ENCODE data around the gene SPHK2.

The SPHK2 gene

DNA sequence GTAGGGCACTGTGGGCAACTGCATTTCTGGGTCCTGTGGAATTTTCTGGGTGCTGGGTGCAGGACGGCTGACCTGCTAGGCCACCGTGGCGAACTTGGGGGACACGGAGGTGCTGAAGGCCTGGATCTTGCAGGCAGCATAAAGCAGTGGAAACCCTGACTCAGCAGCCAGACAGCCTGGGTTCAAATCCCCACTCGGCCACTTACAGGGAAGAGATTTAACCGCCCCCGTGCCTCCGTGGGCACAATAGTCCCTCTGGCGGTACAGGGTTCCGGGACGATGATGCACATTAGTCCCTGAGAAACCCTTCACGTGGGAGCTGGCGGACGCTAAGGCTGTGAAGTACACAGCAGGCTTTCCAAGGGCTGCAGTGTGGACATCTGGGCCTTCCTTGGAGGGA is 7.4 kb upstream of the SPHK2 start:
- in situ Hi-C loops (cut with HindIII; ENCODE audit: low sequenced_read_pairs) = no loop called here
- no peak for TF ChIP-seq CTCF (IDR thresholded peaks at IDR 0.05; ENCODE audit: low read depth, low read length, missing control alignments)

GRCh38 chr19:48613024-48613851 is 6.1 kb upstream of the SPHK2 start:
- TF ChIP-seq CTCF (IDR thresholded peaks at IDR 0.05; ENCODE audit: low read depth, low read length, missing control alignments) = no peak
- DNase-seq (ENCODE audit: low read depth) = no peak
- in situ Hi-C loops (cut with HindIII; ENCODE audit: low sequenced_read_pairs) = no loop called here
- no peak overlapping the region for H3K4me3 ChIP-seq (ENCODE audit: low read depth, low read length)

More for the DNA sequence above, 7.4 kb upstream of the SPHK2 start:
- H3K4me3 ChIP-seq (ENCODE audit: low read depth, low read length) = no peak overlapping the region
- DNase-seq (ENCODE audit: low read depth) = no peak

DNA sequence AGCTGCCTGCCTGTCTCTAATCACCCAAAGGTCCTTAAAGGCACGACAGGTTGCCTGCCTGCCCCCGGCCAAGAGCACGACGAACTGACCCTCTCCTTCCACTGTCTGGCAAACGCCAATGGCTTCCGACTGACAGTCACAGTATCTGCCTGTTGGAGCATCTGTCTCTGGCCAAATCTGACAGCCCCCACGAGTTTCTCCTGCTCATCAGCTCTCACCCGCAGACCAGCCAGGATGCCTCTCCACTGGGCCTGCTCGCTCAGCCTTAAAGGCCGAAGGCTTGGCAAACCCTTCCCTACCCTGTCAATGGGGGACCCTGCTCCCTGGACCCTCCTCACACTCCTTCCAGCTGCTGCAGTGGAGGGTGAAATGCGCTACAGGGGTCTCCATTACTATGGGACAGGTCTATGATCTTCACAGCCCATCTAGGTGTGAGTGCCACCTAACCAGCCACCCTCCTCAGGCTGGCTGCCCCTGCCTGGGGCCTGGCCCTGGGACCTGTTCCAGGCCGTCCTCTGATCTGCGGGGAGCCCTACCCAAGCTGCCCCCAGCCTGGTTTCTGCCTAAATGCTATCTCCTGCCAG is 5.4 kb upstream of the SPHK2 start:
- no peak for DNase-seq (ENCODE audit: low read depth)
- no peak overlapping the region for H3K4me3 ChIP-seq (ENCODE audit: low read depth, low read length)
- no peak for TF ChIP-seq CTCF (IDR thresholded peaks at IDR 0.05; ENCODE audit: low read depth, low read length, missing control alignments)
- in situ Hi-C loops (cut with HindIII; ENCODE audit: low sequenced_read_pairs) = no loop called here

GRCh38 chr19:48614436-48615230 is 4.7 kb upstream of the SPHK2 start, which contains the start of gene FAM83E:
Gene FAM83E, minus strand, starts transcription at chr19:48615076. Its CDS starts 1,704 bp downstream, at chr19:48613372.
- no peak within 1 kb of the TSS for H3K4me3 ChIP-seq (ENCODE audit: low read depth, low read length)
- TF ChIP-seq CTCF (IDR thresholded peaks at IDR 0.05; ENCODE audit: low read depth, low read length, missing control alignments) = no peak
- in situ Hi-C loops (cut with HindIII; ENCODE audit: low sequenced_read_pairs) = no loop called here
- DNase-seq (ENCODE audit: low read depth) = no peak

GRCh38 chr19:48615231-48616040 is 3.9 kb upstream of the SPHK2 start:
- TF ChIP-seq CTCF (IDR thresholded peaks at IDR 0.05; ENCODE audit: low read depth, low read length, missing control alignments) = no peak
- in situ Hi-C loops (cut with HindIII; ENCODE audit: low sequenced_read_pairs) = no loop called here
- no peak overlapping the region for H3K4me3 ChIP-seq (ENCODE audit: low read depth, low read length)
- DNase-seq (ENCODE audit: low read depth) = no peak

DNA sequence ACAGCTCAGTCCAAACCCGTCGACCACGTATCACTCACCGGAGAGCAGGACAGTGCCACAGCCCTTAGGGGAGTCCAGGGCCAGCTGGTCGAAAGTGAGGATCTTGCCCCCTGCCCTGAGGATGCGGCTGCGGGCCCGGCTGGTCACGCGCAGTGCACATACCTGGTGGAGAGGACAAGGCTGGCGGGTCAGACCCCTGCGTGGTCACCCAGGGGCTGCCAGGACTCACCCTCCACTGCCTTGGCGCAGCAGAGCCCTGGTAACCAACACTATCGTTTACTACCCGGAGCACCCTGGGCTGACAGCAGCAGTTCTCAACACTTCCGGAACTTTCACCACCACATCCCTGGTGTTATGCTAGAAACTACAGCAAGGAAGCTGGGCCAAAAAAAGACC is 3.3 kb upstream of the SPHK2 start:
- in situ Hi-C loops (cut with HindIII; ENCODE audit: low sequenced_read_pairs) = no loop called here

More for the DNA sequence above, 3.3 kb upstream of the SPHK2 start:
- DNase-seq (ENCODE audit: low read depth) = no peak
- H3K4me3 ChIP-seq (ENCODE audit: low read depth, low read length) = no peak overlapping the region
- TF ChIP-seq CTCF (IDR thresholded peaks at IDR 0.05; ENCODE audit: low read depth, low read length, missing control alignments) = no peak

Data from astrocyte of the cerebellum (primary cell).